Smooth muscle cell (in vitro differentiated cells): Measurements from ENCODE around the gene ZNF862. TPM values are rescaled to one million over a fixed set of nuclear protein-coding genes. Genes with fewer than 3 reads are reported as not detected.

Source experiments
- DNase-seq: peaks from one replicate; lab custom pipeline; 2025; ENCODE audit not compliant: unreplicated experiment; lab: John Stamatoyannopoulos, UW
- H2AFZ ChIP-seq: fragments of 200-600 bp; sonication (generic); 2 replicates; pipeline ENCODE4 v1.6.0; 2016; ENCODE audit warnings: antibody characterized with exemption, low read depth, mild to moderate bottlenecking
- H3F3A ChIP-seq: fragments of 200-600 bp; sonication (generic); 2 replicates; pipeline ENCODE4 v1.6.0; 2017; ENCODE audit warnings: antibody characterized with exemption, low read depth
- H3K27ac ChIP-seq: fragments of 200-600 bp; sonication (generic); 2 replicates; pipeline ENCODE4 v1.5.1; 2016; ENCODE audit warnings: low read depth, mild to moderate bottlenecking
- H3K27me3 ChIP-seq: fragments of 200-600 bp; sonication (generic); 2 replicates; pipeline ENCODE4 v1.6.1; 2016; ENCODE audit warnings: low read depth, mild to moderate bottlenecking
- H3K36me3 ChIP-seq: fragments of 200-600 bp; sonication (generic); 2 replicates; pipeline ENCODE4 v1.5.1; 2016; ENCODE audit warnings: low read depth
- H3K4me1 ChIP-seq: fragments of 200-600 bp; sonication (generic); 2 replicates; pipeline ENCODE4 v1.5.1; 2016; ENCODE audit warnings: low read depth
- H3K4me2 ChIP-seq: fragments of 200-600 bp; sonication (generic); 2 replicates; pipeline ENCODE4 v1.6.0; 2016; ENCODE audit warnings: mild to moderate bottlenecking
- H3K4me3 ChIP-seq: fragments of 200-600 bp; sonication (generic); 2 replicates; pipeline ENCODE4 v1.5.1; 2016; ENCODE audit warnings: mild to moderate bottlenecking
- H3K79me2 ChIP-seq: fragments of 200-600 bp; sonication (generic); 2 replicates; pipeline ENCODE4 v1.6.0; 2016; ENCODE audit warnings: low read depth, mild to moderate bottlenecking
- H3K9ac ChIP-seq: fragments of 200-600 bp; sonication (generic); 2 replicates; pipeline ENCODE4 v1.6.0; 2016; ENCODE audit warnings: low read depth
- H3K9me3 ChIP-seq: fragments of 200-600 bp; sonication (generic); replicated peaks from 2 replicates; pipeline ENCODE4 v1.5.1; 2016; ENCODE audit warnings: low read depth
- H4K20me1 ChIP-seq: fragments of 200-600 bp; sonication (generic); 2 replicates; pipeline ENCODE4 v1.6.0; 2016; ENCODE audit warnings: low read depth
- WGBS: methylation state at CpG from one replicate; pipeline ENCODE4 v1.1.7; 2016; ENCODE audit warnings: low lambda C conversion rate; 5-methylcytosine and 5-hydroxymethylcytosine counted together
- polyA plus RNA-seq: library from polyadenylated mRNA; unstranded; fragments of >200 nt; fragmentation: Nextera tagmentation; extraction: Ambion mirVana; gene quantifications from 2 replicates; pipeline ENCODE4 v1.2.1, GENCODE V29; 2016
- total RNA-seq: library from RNA; depleted of rRNA; stranded (reverse); fragments of >200 nt; gene quantifications from 2 replicates; pipeline ENCODE4 v1.2.3, GENCODE V29; 2014
- TF ChIP-seq, protein P1 (sequence below): fragments of 200-600 bp; sonication (generic); IDR thresholded peaks from 2 replicates; pipeline ENCODE4 v1.5.1; 2017; ENCODE audit warnings: borderline replicate concordance, mild to moderate bottlenecking, antibody characterized with exemption; ENCODE audit not compliant: insufficient read depth, poor library complexity, severe bottlenecking

Gene ZNF862
- total and polyA plus RNA-seq, 2 experiments from 2014 or later, result 5.4 to 10.2 TPM

DNA sequence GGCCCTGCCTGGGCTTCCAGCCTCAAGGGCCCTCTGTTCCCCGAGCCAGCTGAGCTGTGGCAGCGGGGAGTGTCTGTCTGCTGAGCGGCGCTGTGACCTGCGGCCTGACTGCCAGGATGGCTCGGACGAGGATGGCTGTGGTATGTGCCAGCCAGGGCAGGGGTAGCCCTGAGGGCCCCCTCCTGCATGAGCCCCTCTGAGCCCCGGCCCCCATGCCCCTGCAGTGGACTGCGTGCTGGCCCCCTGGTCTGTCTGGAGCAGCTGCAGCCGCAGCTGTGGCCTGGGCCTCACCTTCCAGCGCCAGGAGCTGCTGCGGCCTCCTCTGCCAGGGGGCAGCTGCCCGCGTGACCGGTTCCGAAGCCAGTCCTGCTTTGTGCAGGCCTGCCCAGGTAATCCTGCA is 36.4 kb upstream of the ZNF862 start:
- 92% methylated on average over 11 of the region's 16 CpGs for WGBS
- TF ChIP-seq, protein P1, sequence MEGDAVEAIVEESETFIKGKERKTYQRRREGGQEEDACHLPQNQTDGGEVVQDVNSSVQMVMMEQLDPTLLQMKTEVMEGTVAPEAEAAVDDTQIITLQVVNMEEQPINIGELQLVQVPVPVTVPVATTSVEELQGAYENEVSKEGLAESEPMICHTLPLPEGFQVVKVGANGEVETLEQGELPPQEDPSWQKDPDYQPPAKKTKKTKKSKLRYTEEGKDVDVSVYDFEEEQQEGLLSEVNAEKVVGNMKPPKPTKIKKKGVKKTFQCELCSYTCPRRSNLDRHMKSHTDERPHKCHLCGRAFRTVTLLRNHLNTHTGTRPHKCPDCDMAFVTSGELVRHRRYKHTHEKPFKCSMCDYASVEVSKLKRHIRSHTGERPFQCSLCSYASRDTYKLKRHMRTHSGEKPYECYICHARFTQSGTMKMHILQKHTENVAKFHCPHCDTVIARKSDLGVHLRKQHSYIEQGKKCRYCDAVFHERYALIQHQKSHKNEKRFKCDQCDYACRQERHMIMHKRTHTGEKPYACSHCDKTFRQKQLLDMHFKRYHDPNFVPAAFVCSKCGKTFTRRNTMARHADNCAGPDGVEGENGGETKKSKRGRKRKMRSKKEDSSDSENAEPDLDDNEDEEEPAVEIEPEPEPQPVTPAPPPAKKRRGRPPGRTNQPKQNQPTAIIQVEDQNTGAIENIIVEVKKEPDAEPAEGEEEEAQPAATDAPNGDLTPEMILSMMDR, result no peak
- Histone ChIP-seq H3K36me3 (no peaks in the 10 kb centered on the region), H3K9ac (no peak overlapping the region), H3K27me3 (peaks cover 8% of the 10 kb centered on the region), H3K27ac (no peak overlapping the region), H3F3A (no peaks in the 10 kb centered on the region), H3K4me1 (no peaks in the 10 kb centered on the region), H4K20me1 (no peaks in the 10 kb centered on the region), H3K79me2 (no peaks in the 10 kb centered on the region), H3K9me3 (no peaks in the 10 kb centered on the region), H2AFZ (no peak overlapping the region), H3K4me2 (no peak overlapping the region), H3K4me3 (no peak overlapping the region)
- DNase-seq, result no peak

DNA sequence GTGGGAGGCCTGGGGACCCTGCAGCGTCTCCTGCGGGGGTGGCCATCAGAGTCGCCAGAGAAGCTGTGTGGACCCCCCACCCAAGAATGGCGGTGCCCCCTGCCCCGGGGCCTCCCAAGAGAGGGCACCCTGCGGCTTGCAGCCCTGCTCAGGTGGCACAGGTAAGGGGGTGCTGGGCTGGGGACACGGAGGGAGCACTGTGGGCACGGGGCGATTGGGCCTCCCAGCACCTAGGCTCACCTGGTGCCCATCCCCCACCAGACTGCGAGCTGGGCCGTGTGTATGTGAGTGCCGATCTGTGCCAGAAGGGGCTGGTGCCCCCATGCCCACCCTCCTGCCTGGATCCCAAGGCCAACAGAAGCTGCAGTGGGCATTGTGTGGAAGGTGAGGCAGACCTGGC is 35.2 kb upstream of the ZNF862 start:
- no peaks in the 10 kb centered on the region for H3K4me1 ChIP-seq
- DNase-seq, result no peak
- peaks cover 8% of the 10 kb centered on the region for H3K27me3 ChIP-seq
- no peak overlapping the region for H3K9ac ChIP-seq
- H2AFZ ChIP-seq, result no peak overlapping the region
- no peak overlapping the region for H3K4me3 ChIP-seq
- no peaks in the 10 kb centered on the region for H3K79me2 ChIP-seq
- WGBS, result 92% methylated on average over 9 of the region's 12 CpGs
- no peaks in the 10 kb centered on the region for H3K36me3 ChIP-seq
- no peaks in the 10 kb centered on the region for H3F3A ChIP-seq
- no peak overlapping the region for H3K4me2 ChIP-seq
- no peaks in the 10 kb centered on the region for H4K20me1 ChIP-seq
- TF ChIP-seq, protein P1, result no peak
- H3K27ac ChIP-seq, result no peak overlapping the region
- no peaks in the 10 kb centered on the region for H3K9me3 ChIP-seq

DNA sequence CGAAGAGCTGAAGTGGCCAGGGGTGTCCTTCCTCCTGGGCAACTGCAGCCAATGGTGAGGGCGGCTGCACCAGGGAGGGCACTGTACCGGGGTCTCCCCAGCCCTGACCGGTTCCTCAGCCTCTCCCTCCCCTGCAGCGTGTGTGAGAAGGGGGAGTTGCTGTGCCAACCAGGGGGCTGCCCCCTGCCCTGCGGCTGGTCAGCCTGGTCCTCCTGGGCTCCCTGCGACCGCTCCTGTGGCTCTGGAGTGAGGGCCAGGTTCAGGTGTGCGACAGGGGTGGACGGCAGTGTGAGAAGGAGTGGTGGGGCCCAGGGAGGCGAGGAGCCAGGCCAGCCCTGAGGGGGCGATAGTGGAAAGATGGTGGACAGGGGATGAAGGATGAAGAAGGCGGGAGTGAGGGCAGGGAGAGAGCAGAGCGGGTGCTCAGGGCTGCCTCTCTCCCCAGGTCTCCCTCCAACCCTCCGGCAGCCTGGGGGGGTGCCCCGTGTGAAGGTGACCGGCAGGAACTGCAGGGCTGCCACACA is 34.6 kb upstream of the ZNF862 start:
- Histone ChIP-seq H3F3A (no peaks in the 10 kb centered on the region), H3K9me3 (no peaks in the 10 kb centered on the region), H3K27me3 (peaks cover 8% of the 10 kb centered on the region), H3K4me2 (no peak overlapping the region), H3K79me2 (no peaks in the 10 kb centered on the region), H2AFZ (no peak overlapping the region), H4K20me1 (no peaks in the 10 kb centered on the region), H3K27ac (no peak overlapping the region), H3K9ac (no peak overlapping the region), H3K4me3 (no peak overlapping the region), H3K36me3 (no peaks in the 10 kb centered on the region), H3K4me1 (no peaks in the 10 kb centered on the region)
- DNase-seq, result no peak
- TF ChIP-seq, protein P1, result no peak
- 89% methylated on average over 15 of the region's 17 CpGs for WGBS

DNA sequence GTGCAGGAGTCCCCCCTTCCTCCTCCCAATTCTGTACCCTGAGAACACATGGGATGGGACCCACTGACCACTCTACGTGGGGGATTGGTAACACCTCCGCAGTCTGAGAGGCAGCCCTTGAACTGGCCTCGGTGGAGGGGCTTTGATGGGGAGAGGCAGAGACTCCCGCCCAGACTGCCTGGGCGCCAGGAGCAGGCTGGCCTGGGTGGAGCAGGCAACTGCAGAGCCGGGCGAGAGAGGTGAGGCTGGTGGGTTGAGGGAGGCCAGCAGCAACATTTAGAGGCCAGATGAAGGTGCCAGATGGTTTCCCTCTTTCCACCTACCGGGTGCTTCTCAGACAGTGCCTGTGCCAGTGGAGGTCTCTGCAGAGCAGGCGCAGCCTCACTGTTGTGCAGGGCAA is 34.1 kb upstream of the ZNF862 start:
- DNase-seq, result no peak
- Histone ChIP-seq H3K4me1 (no peaks in the 10 kb centered on the region), H3K27ac (no peak overlapping the region), H4K20me1 (no peaks in the 10 kb centered on the region), H3K4me3 (no peak overlapping the region), H3K79me2 (no peaks in the 10 kb centered on the region), H3K9me3 (no peaks in the 10 kb centered on the region), H2AFZ (no peak overlapping the region), H3K27me3 (peaks cover 8% of the 10 kb centered on the region), H3F3A (no peaks in the 10 kb centered on the region), H3K36me3 (no peaks in the 10 kb centered on the region), H3K4me2 (no peak overlapping the region), H3K9ac (no peak overlapping the region)
- 92% methylated on average over 9 of the region's 9 CpGs for WGBS
- TF ChIP-seq, protein P1, result no peak
